Measurements from ENCODE around the gene FMN2.

DNA sequence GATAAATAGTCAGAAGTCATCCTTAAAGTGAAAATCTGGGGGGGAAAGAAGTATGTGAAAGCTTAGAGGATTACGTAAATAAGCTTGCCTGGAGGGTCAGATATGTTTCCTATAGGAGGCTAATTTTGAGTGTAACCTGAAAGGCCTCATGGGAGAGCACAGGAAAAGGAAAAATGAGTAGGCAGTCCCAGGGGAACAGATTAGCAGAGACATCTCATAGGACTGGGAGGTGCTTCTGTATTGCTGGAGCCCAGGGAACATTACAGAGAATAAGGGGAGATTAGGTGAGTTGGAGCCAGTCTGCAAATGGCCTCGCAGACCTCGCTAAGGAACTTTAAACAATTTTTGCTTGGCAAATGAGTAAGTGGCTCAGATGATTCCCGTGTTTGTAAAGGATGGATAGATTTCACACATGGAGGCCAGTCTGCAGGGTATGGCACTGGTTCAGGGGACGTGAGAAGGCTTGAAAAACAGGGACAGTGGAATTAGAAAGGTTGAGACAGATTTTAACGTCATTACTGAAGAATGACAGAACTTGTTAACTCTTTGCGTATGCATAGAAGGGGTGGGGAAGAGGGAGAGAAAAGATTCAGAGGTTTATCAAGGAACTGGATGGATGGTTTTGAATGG, 371.2 kb downstream of the FMN2 start:
- TF ChIP-seq, protein P1, sequence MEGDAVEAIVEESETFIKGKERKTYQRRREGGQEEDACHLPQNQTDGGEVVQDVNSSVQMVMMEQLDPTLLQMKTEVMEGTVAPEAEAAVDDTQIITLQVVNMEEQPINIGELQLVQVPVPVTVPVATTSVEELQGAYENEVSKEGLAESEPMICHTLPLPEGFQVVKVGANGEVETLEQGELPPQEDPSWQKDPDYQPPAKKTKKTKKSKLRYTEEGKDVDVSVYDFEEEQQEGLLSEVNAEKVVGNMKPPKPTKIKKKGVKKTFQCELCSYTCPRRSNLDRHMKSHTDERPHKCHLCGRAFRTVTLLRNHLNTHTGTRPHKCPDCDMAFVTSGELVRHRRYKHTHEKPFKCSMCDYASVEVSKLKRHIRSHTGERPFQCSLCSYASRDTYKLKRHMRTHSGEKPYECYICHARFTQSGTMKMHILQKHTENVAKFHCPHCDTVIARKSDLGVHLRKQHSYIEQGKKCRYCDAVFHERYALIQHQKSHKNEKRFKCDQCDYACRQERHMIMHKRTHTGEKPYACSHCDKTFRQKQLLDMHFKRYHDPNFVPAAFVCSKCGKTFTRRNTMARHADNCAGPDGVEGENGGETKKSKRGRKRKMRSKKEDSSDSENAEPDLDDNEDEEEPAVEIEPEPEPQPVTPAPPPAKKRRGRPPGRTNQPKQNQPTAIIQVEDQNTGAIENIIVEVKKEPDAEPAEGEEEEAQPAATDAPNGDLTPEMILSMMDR (tag by site-specific recombination; IDR thresholded peaks at IDR 0.05), result no peak
- TF ChIP-seq ZNF23 (tag by site-specific recombination; IDR thresholded peaks at IDR 0.05; ENCODE audit: borderline replicate concordance) (no peak), ZNF24 (tag by site-specific recombination; IDR thresholded peaks at IDR 0.05) (no peak), ZNF830 (tag by site-specific recombination; IDR thresholded peaks at IDR 0.05; ENCODE audit: low read depth) (no peak), ZNF510 (tag by site-specific recombination; IDR thresholded peaks at IDR 0.05; ENCODE audit: insufficient replicate concordance) (no peak)
- TF ChIP-seq, protein P2, sequence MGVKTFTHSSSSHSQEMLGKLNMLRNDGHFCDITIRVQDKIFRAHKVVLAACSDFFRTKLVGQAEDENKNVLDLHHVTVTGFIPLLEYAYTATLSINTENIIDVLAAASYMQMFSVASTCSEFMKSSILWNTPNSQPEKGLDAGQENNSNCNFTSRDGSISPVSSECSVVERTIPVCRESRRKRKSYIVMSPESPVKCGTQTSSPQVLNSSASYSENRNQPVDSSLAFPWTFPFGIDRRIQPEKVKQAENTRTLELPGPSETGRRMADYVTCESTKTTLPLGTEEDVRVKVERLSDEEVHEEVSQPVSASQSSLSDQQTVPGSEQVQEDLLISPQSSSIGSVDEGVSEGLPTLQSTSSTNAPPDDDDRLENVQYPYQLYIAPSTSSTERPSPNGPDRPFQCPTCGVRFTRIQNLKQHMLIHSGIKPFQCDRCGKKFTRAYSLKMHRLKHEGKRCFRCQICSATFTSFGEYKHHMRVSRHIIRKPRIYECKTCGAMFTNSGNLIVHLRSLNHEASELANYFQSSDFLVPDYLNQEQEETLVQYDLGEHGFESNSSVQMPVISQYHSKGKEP (tag by site-specific recombination; IDR thresholded peaks at IDR 0.05), result no peak
- TF ChIP-seq, protein P3, sequence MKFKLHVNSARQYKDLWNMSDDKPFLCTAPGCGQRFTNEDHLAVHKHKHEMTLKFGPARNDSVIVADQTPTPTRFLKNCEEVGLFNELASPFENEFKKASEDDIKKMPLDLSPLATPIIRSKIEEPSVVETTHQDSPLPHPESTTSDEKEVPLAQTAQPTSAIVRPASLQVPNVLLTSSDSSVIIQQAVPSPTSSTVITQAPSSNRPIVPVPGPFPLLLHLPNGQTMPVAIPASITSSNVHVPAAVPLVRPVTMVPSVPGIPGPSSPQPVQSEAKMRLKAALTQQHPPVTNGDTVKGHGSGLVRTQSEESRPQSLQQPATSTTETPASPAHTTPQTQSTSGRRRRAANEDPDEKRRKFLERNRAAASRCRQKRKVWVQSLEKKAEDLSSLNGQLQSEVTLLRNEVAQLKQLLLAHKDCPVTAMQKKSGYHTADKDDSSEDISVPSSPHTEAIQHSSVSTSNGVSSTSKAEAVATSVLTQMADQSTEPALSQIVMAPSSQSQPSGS (tag by site-specific recombination; IDR thresholded peaks at IDR 0.05; ENCODE audit: low read depth), result no peak
- TF ChIP-seq, protein P4, sequence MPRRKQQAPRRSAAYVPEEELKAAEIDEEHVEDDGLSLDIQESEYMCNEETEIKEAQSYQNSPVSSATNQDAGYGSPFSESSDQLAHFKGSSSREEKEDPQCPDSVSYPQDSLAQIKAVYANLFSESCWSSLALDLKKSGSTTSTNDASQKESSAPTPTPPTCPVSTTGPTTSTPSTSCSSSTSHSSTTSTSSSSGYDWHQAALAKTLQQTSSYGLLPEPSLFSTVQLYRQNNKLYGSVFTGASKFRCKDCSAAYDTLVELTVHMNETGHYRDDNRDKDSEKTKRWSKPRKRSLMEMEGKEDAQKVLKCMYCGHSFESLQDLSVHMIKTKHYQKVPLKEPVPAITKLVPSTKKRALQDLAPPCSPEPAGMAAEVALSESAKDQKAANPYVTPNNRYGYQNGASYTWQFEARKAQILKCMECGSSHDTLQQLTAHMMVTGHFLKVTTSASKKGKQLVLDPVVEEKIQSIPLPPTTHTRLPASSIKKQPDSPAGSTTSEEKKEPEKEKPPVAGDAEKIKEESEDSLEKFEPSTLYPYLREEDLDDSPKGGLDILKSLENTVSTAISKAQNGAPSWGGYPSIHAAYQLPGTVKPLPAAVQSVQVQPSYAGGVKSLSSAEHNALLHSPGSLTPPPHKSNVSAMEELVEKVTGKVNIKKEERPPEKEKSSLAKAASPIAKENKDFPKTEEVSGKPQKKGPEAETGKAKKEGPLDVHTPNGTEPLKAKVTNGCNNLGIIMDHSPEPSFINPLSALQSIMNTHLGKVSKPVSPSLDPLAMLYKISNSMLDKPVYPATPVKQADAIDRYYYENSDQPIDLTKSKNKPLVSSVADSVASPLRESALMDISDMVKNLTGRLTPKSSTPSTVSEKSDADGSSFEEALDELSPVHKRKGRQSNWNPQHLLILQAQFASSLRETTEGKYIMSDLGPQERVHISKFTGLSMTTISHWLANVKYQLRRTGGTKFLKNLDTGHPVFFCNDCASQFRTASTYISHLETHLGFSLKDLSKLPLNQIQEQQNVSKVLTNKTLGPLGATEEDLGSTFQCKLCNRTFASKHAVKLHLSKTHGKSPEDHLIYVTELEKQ (tag by site-specific recombination; IDR thresholded peaks at IDR 0.05; ENCODE audit: borderline replicate concordance), result no peak
